A549 (cell line): ENCODE data around the gene TBCE. TPM values are rescaled to one million over a fixed set of nuclear protein-coding genes. Genes with fewer than 3 reads are reported as not detected.
A peak's percentile ranks its signal among the peaks of the same experiment; 100 is the strongest.

Experiments
- ATAC-seq, 2 experiments: fragments of 200-7000 bp in 1 of 2; fragments of >200 bp in 1 of 2; cut with Nextera tagmentation in 1 of 2; cut with Tn5 transposase in 1 of 2; 3 replicates each; pipeline versions ENCODE4 v1.8.0 to v1.9.1; 2018 to 2020; ENCODE audit warnings: mild to moderate bottlenecking in 1 of 2, moderate library complexity in 1 of 2
- CTCF ChIA-PET: fragments of 300-600 bp; sonication (Branson Sonifier 250); formaldehyde crosslinking; extraction: SDS; loops from one replicate; lab custom pipeline; 2021; ENCODE audit warnings: antibody characterized with exemption, inconsistent platforms; lab: Yijun Ruan, JAX
- POLR2A ChIA-PET: fragments of 350-600 bp; formaldehyde crosslinking; extraction: SDS; loops from one replicate; lab custom pipeline; 2021; ENCODE audit warnings: antibody characterized with exemption, inconsistent platforms; lab: Yijun Ruan, JAX
- DNase-seq, 2 experiments: peaks; one replicate each; pipeline versions ENCODE4 v3.0.0 to v3.0.0-alpha.2; 2011 to 2016; ENCODE audit warnings: low read depth in 1 of 2, low spot score in 1 of 2
- FAIRE-seq: peaks from 2 replicates; lab custom pipeline; 2011; peaks lifted over from hg19 to GRCh38; lab: Jason Lieb, UNC
- H3K27ac ChIP-seq, 2 experiments: fragments of >200 bp; sonication (Bioruptor Twin); formaldehyde crosslinking; 3 replicates each; pipeline ENCODE4 v1.5.1; 2016 to 2017
- H3K4me1 ChIP-seq: fragments of >200 bp; sonication (Bioruptor Twin); formaldehyde crosslinking; 3 replicates; pipeline ENCODE4 v1.6.1; 2016
- H3K4me2 ChIP-seq: fragments of >200 bp; sonication (Bioruptor Twin); formaldehyde crosslinking; 3 replicates; pipeline ENCODE4 v1.6.1; 2016
- H3K4me3 ChIP-seq: fragments of >200 bp; sonication (Bioruptor Twin); formaldehyde crosslinking; 3 replicates; pipeline ENCODE4 v1.5.1; 2016
- H3K9me3 ChIP-seq: fragments of >200 bp; sonication (Bioruptor Twin); formaldehyde crosslinking; 3 replicates; pipeline ENCODE4 v1.6.1; 2016
- ATOH8 ChIP-seq: fragments of 250-450 bp; sonication (Bioruptor Pico); IDR thresholded peaks from 2 replicates; pipeline ENCODE4 v1.5.0; 2020; ENCODE audit warnings: low read depth, mild to moderate bottlenecking, moderate library complexity
- BCL3 ChIP-seq: fragments of >200 bp; sonication (Bioruptor Twin); formaldehyde crosslinking; IDR thresholded peaks from 3 replicates; pipeline ENCODE4 v1.6.1; 2016
- BHLHE40 ChIP-seq: IDR thresholded peaks from 2 replicates; pipeline ENCODE4 v1.6.1; 2012; ENCODE audit warnings: low read depth, low read length, inconsistent platforms
- CBX8 ChIP-seq: fragments of 200-600 bp; sonication (generic); IDR thresholded peaks from 2 replicates; pipeline ENCODE4 v1.6.1; 2016
- CEBPB ChIP-seq, 2 experiments: fragments of >200 bp in 1 of 2; sonication (Bioruptor Twin) in 1 of 2; formaldehyde crosslinking in 1 of 2; IDR thresholded peaks; 2 replicates each; pipeline ENCODE4 v1.6.1; 2012 to 2016
- CHD4 ChIP-seq: fragments of 200-600 bp; sonication (generic); IDR thresholded peaks from 2 replicates; pipeline ENCODE4 v1.6.1; 2016; ENCODE audit warnings: antibody characterized with exemption, mild to moderate bottlenecking, borderline replicate concordance
- EHF ChIP-seq: fragments of 250-450 bp; sonication (Bioruptor Pico); IDR thresholded peaks from 2 replicates; pipeline ENCODE4 v1.5.0; 2020; ENCODE audit warnings: mild to moderate bottlenecking
- ESRRA ChIP-seq: fragments of 150-350 bp; IDR thresholded peaks from 2 replicates; pipeline ENCODE4 v1.6.1; 2014; ENCODE audit warnings: mild to moderate bottlenecking, low read length, borderline replicate concordance
- FOSL2 ChIP-seq, 2 experiments: fragments of 450-650 bp in 1 of 2; fragments of >200 bp in 1 of 2; sonication (Bioruptor Twin) in 1 of 2; formaldehyde crosslinking; IDR thresholded peaks; 2 replicates each; pipeline versions ENCODE4 v1.5.0 to v1.6.1; 2016 to 2020; ENCODE audit warnings: mild to moderate bottlenecking in 1 of 2, moderate library complexity in 1 of 2
- FOXS1 ChIP-seq: fragments of 250-450 bp; sonication (Bioruptor Pico); IDR thresholded peaks from 2 replicates; pipeline ENCODE4 v1.5.0; 2020; ENCODE audit warnings: mild to moderate bottlenecking, moderate library complexity
- HES2 ChIP-seq: fragments of >200 bp; sonication (Bioruptor Twin); formaldehyde crosslinking; IDR thresholded peaks from 2 replicates; pipeline ENCODE4 v1.6.1; 2016
- HEYL ChIP-seq: fragments of 250-450 bp; sonication (Bioruptor Pico); IDR thresholded peaks from 2 replicates; pipeline ENCODE4 v1.8.0; 2021; ENCODE audit warnings: mild to moderate bottlenecking, moderate library complexity
- HMGXB4 ChIP-seq: fragments of 250-450 bp; sonication (Bioruptor Pico); IDR thresholded peaks from 2 replicates; pipeline ENCODE4 v1.5.0; 2021; ENCODE audit warnings: mild to moderate bottlenecking, moderate library complexity, borderline replicate concordance
- HOXA7 ChIP-seq: fragments of 250-450 bp; sonication (Bioruptor Pico); IDR thresholded peaks from 2 replicates; pipeline ENCODE4 v1.5.0; 2020; ENCODE audit warnings: mild to moderate bottlenecking, moderate library complexity
- HOXB13 ChIP-seq: fragments of 250-450 bp; sonication (Bioruptor Pico); IDR thresholded peaks from 2 replicates; pipeline ENCODE4 v1.5.0; 2020; ENCODE audit warnings: low read depth, mild to moderate bottlenecking, moderate library complexity
- HOXB5 ChIP-seq: fragments of 250-450 bp; sonication (Bioruptor Pico); IDR thresholded peaks from 2 replicates; pipeline ENCODE4 v1.5.0; 2020; ENCODE audit warnings: mild to moderate bottlenecking, moderate library complexity
- KDM1A ChIP-seq: fragments of 200-600 bp; sonication (generic); IDR thresholded peaks from 2 replicates; pipeline ENCODE4 v1.6.1; 2016; ENCODE audit warnings: low read depth, mild to moderate bottlenecking
- KDM5A ChIP-seq: fragments of 200-600 bp; sonication (generic); IDR thresholded peaks from 2 replicates; pipeline ENCODE4 v1.6.1; 2016; ENCODE audit warnings: antibody characterized with exemption, mild to moderate bottlenecking
- NR3C1 ChIP-seq: fragments of >200 bp; sonication (Bioruptor Twin); formaldehyde crosslinking; IDR thresholded peaks from 3 replicates; pipeline ENCODE4 v1.6.1; 2017
- PBX3 ChIP-seq: IDR thresholded peaks from 2 replicates; pipeline ENCODE4 v1.6.1; 2012
- POLR2AphosphoS2 ChIP-seq: conservative IDR thresholded peaks from 2 replicates; pipeline ENCODE4 v1.6.1; 2012; ENCODE audit warnings: low read length, improper control_type of control experiment, inconsistent platforms
- RFX5 ChIP-seq: fragments of 450-650 bp; IDR thresholded peaks from 2 replicates; pipeline ENCODE4 v1.7.1; 2014; ENCODE audit warnings: antibody characterized with exemption, mild to moderate bottlenecking, moderate library complexity
- SREBF2 ChIP-seq: fragments of 450-650 bp; IDR thresholded peaks from 2 replicates; pipeline ENCODE4 v1.6.1; 2014; ENCODE audit warnings: mild to moderate bottlenecking, moderate library complexity
- USF2 ChIP-seq: fragments of 450-650 bp; IDR thresholded peaks from 2 replicates; pipeline ENCODE4 v1.6.1; 2014; ENCODE audit warnings: antibody characterized with exemption
- ZNF302 ChIP-seq: fragments of 250-450 bp; sonication (Bioruptor Pico); IDR thresholded peaks from 2 replicates; pipeline ENCODE4 v1.9.0; 2021; ENCODE audit warnings: inconsistent platforms, mild to moderate bottlenecking, moderate library complexity
- WGBS: methylation state at CpG from one replicate; pipeline ENCODE4 v1.1.6; 2017; ENCODE audit errors: missing lambda C conversion rate; 5-methylcytosine and 5-hydroxymethylcytosine counted together
- polyA plus RNA-seq, 4 experiments: library from polyadenylated mRNA; depleted of rRNA in 3 of 4; stranded (reverse); fragments of >200 nt; fragmentation: RNase III in 1 of 4; extraction: RNeasy Plus Mini Kit Qiagen cat#74134 plus additional on column Dnase treatment in 1 of 4; gene quantifications; 2 replicates in 3 of 4; 3 replicates in 1 of 4; pipeline ENCODE4 v1.2.3, GENCODE V29; 2011 to 2017

The TBCE gene
- polyA plus RNA-seq, 2 of the 4 experiments (the other 2 are of a cell fraction), result 45.1 to 65.2 TPM

- ATAC-seq, result peak; percentile 45 to 47; a peak in 4 of 6 replicates
- POLR2A ChIA-PET, result interaction anchor here (0.6 to 1.4 kb wide), 3 partner anchors 61 to 844 kb away, joined by 3 to 5 read pairs (median 4); partner anchors contain the start of gene GGPS1
Observed at GRCh38 chr1:235408503-235408960, 41.3 kb downstream of the TBCE start.

GRCh38 chr1:235409042-235409820 is 42.0 kb downstream of the TBCE start:
- peak; percentile 9 to 30; a peak in 3 of 6 replicates for ATAC-seq
- CTCF ChIA-PET, result interaction anchor here (1.1 to 1.2 kb wide), 2 partner anchors 8 to 44 kb away, joined by 3 to 4 read pairs; no protein-coding TSS in a partner anchor
- POLR2A ChIA-PET, result interaction anchor here (0.6 to 1.4 kb wide), 4 partner anchors 15 to 845 kb away, joined by 3 to 5 read pairs (median 4); partner anchors contain the start of gene GGPS1

More at GRCh38 chr1:235408503-235408960, 41.3 kb downstream of the TBCE start:
- Histone ChIP-seq H3K9me3 (no peaks in the 10 kb centered on the region), H3K4me3 (no peak overlapping the region; the same call in 2 of the 3 replicates), H3K4me2 (peak overlapping the region; percentile 74), H3K4me1 (peaks cover 76% of the 10 kb centered on the region), H3K27ac (peak overlapping the region; percentile 83 to 85)
- FAIRE-seq (no peak), DNase-seq (peak in 1 of 2 experiments; percentile 33)
- 21% methylated on average over 3 of the region's 3 CpGs for WGBS
- CTCF ChIA-PET, result interaction anchor here (1.1 to 1.2 kb wide), 2 partner anchors 8 to 43 kb away, joined by 3 to 4 read pairs; no protein-coding TSS in a partner anchor
- TF ChIP-seq CHD4 (no peak), CEBPB (IDR thresholded peaks at IDR 0.05) (peak in 1 of 2 experiments; percentile 76; a peak in 2 of 4 replicates)

GRCh38 chr1:235410467-235410866 is 43.2 kb downstream of the TBCE start:
- ChIA-PET CTCF (interaction anchor here (2.3 kb wide), 1 partner anchor 13 kb away, joined by 7 read pairs; no protein-coding TSS in a partner anchor), POLR2A (no interaction called here)
- 81% methylated on average over 5 of the region's 5 CpGs for WGBS
- H3K9me3 ChIP-seq, result no peaks in the 10 kb centered on the region
- H3K4me2 ChIP-seq, result no peak overlapping the region
- H3K4me3 ChIP-seq, result no peak overlapping the region
- DNase-seq (no peak), FAIRE-seq (no peak), ATAC-seq (no peak)
- H3K27ac ChIP-seq, result peak overlapping the region; percentile 31 to 66; a peak in 3 of 6 replicates
- peaks cover 63% of the 10 kb centered on the region for H3K4me1 ChIP-seq
- TF ChIP-seq ATOH8 (CRISPR knock-in tag), result peak; percentile 94
- TF ChIP-seq FOSL2 (IDR thresholded peaks at IDR 0.05), result no peak
- TF ChIP-seq FOSL2 (CRISPR knock-in tag; IDR thresholded peaks at IDR 0.05), result no peak
- TF ChIP-seq HOXA7 (CRISPR knock-in tag), result peak; percentile 49; the same call in 1 of the 2 replicates
- TF ChIP-seq HOXB5 (CRISPR knock-in tag), result peak; percentile 70; the same call in 1 of the 2 replicates
- TF ChIP-seq BHLHE40, result no peak
- no peak for TF ChIP-seq ZNF302 (CRISPR knock-in tag)
- no peak for TF ChIP-seq ESRRA
- TF ChIP-seq POLR2AphosphoS2, result no peak
- peak; percentile 88 for TF ChIP-seq EHF (CRISPR knock-in tag)
- no peak for TF ChIP-seq HMGXB4 (CRISPR knock-in tag)
- no peak for TF ChIP-seq HES2
- no peak for TF ChIP-seq NR3C1
- TF ChIP-seq HOXB13, result peak; percentile 92
- no peak for TF ChIP-seq BCL3
- peak; percentile 95 for TF ChIP-seq HEYL (CRISPR knock-in tag)
- TF ChIP-seq KDM5A, result no peak
- TF ChIP-seq RFX5, result no peak
- no peak for TF ChIP-seq KDM1A
- TF ChIP-seq USF2, result no peak
- TF ChIP-seq PBX3, result no peak
- no peak for TF ChIP-seq SREBF2
- no peak for TF ChIP-seq CBX8

More at GRCh38 chr1:235409042-235409820, 42.0 kb downstream of the TBCE start:
- H3K4me2 ChIP-seq, result peak overlapping the region; percentile 74
- TF ChIP-seq FOXS1 (CRISPR knock-in tag) (no peak), CEBPB (IDR thresholded peaks at IDR 0.05) (0 out of 4 replicates have a peak, but pooled peaks of 1 of the 2 experiments have one; percentile 2)
- no peaks in the 10 kb centered on the region for H3K9me3 ChIP-seq
- H3K4me3 ChIP-seq, result no peak overlapping the region; the same call in 2 of the 3 replicates
- FAIRE-seq, result peak; percentile 49
- peak overlapping the region; percentile 83 to 85 for H3K27ac ChIP-seq
- H3K4me1 ChIP-seq, result peaks cover 69% of the 10 kb centered on the region
- WGBS, result 52% methylated on average over 7 of the region's 7 CpGs
- DNase-seq, result peak in 1 of 2 experiments; percentile 35
